ENCODE data around the gene CRIM1.

DNA sequence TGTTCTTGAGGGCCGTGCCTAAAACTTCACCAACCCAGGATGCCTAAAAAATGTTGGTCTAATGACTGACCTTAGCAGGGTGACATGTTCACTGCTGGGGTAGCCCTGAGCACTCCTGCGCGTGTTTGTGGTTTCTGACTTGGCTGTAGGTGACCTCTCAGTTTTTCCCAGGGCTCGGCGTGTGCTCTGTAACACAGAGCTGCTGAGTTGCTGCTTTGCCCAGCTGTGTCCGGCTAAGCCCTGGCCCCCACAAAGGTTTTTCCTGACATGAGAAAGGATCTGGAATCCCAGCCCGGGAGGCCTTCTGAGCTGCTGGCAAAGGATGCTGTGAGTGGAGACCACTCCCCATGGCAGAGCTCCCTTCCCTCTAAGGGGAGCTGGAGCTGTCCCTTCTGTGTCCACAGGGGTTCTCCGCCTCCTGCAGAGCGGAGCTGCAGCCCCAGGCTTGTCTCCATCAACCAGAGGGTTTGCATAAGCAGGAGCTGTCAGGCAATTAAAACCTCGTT lies 52.7 kb downstream of the CRIM1 start:
- TF ChIP-seq, protein P1, sequence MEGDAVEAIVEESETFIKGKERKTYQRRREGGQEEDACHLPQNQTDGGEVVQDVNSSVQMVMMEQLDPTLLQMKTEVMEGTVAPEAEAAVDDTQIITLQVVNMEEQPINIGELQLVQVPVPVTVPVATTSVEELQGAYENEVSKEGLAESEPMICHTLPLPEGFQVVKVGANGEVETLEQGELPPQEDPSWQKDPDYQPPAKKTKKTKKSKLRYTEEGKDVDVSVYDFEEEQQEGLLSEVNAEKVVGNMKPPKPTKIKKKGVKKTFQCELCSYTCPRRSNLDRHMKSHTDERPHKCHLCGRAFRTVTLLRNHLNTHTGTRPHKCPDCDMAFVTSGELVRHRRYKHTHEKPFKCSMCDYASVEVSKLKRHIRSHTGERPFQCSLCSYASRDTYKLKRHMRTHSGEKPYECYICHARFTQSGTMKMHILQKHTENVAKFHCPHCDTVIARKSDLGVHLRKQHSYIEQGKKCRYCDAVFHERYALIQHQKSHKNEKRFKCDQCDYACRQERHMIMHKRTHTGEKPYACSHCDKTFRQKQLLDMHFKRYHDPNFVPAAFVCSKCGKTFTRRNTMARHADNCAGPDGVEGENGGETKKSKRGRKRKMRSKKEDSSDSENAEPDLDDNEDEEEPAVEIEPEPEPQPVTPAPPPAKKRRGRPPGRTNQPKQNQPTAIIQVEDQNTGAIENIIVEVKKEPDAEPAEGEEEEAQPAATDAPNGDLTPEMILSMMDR (IDR thresholded peaks at IDR 0.05 in 8 of 11, conservative IDR thresholded peaks at IDR 0.05 in 3 of 11) = no peak
- TF ChIP-seq POLR2AphosphoS5 (IDR thresholded peaks at IDR 0.05) = peak in 2 of 3 donors; percentile 32 to 52

Measured in spleen (tissue), 7 donors.